ENCODE results near the gene ITGA7. TPM values are rescaled to one million over a fixed set of nuclear protein-coding genes. Genes with fewer than 3 reads are reported as not detected.
"Not testable (repeated sequence)": the region's sequence is repeated elsewhere in the genome, so short reads cannot be mapped to it uniquely, and the experiment has no call there.

ITGA7 gene
- total RNA-seq, 2 experiments from 2014 or later = 5.5 to 5.6 TPM

DNA sequence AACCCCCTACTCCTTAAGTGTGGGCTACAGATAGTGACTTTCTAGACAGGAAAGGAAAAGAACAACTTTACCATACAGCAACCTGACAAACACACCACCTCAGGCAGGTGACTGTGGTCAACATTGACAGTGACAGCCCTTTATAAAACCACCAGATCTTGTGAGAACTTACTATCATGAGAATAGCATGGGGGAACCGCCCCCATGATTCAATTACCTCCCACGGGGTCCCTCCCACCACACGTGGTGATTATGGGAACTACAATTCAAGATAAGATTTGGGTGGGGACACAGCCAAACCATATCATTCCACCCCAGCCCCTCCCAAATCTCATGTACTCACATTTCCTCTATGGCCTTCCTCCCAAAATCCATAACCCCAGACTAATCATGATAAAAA lies 54.7 kb downstream of the ITGA7 start:
- no peak for DNase-seq
- intact Hi-C loops (cut with DNase I, micrococcal nuclease) = no loop called here
- CTCF ChIA-PET = no interaction called here
- Mint-ChIP-seq H3K9me3 (ENCODE audit: low read depth) (peaks cover 21% of the 10 kb centered on the region), H3K27ac (no peak overlapping the region), H3K27me3 (peaks cover 2% of the 10 kb centered on the region), H3K4me3 (no peak overlapping the region), H3K4me1 (peaks cover 24% of the 10 kb centered on the region), H3K36me3 (ENCODE audit: low read depth) (peaks cover 16% of the 10 kb centered on the region)
- POLR2A ChIA-PET = no interaction called here
- no peak for ATAC-seq

- Mint-ChIP-seq H3K36me3 (ENCODE audit: low read depth) (peaks cover 16% of the 10 kb centered on the region), H3K27ac (no peak overlapping the region), H3K27me3 (peaks cover 2% of the 10 kb centered on the region), H3K4me3 (no peak overlapping the region), H3K9me3 (ENCODE audit: low read depth) (peaks cover 22% of the 10 kb centered on the region), H3K4me1 (peaks cover 24% of the 10 kb centered on the region)
- ChIA-PET POLR2A (no interaction called here), CTCF (interaction anchor here (0.7 kb wide), 1 partner anchor 10 kb away, joined by 3 read pairs; no protein-coding TSS in a partner anchor)
- intact Hi-C loops (cut with DNase I, micrococcal nuclease) = loop anchor here in 1 of 2 experiments (1.0 kb wide), 1 partner anchor 28 kb away; no protein-coding TSS in a partner anchor
- DNase-seq (peak; percentile 46), ATAC-seq (peak; percentile 90)
Observed at GRCh38 chr12:55652352-55652751, 55.4 kb downstream of the ITGA7 start.

DNA sequence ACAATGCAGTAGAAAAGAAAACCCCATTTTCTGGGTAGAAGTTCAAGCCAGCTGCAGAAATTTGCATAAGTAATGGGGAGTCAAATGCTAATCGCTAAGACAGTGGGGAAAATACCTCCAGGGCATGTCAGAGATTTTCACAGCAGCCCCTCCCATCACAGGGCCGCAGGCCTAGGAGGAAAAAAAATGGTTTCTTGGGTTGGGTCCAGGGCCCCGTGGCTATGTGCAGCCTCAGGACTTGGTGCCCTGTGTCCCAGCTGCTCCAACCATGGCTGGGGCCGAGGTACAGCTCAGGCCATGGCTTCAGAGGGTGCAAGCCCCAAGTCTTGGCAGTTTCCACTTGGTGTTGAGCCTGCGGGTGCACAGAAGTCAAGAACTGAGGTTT lies 56.4 kb downstream of the ITGA7 start:
- ChIA-PET CTCF (no interaction called here), POLR2A (no interaction called here)
- H3K36me3 Mint-ChIP-seq (ENCODE audit: low read depth) = peaks cover 16% of the 10 kb centered on the region
- H3K27me3 Mint-ChIP-seq = no peaks in the 10 kb centered on the region
- no peak for ATAC-seq
- DNase-seq = no peak
- no peak overlapping the region for H3K27ac Mint-ChIP-seq
- H3K4me3 Mint-ChIP-seq = no peak overlapping the region
- H3K9me3 Mint-ChIP-seq (ENCODE audit: low read depth) = peaks cover 22% of the 10 kb centered on the region
- intact Hi-C loops (cut with DNase I, micrococcal nuclease) = no loop called here
- H3K4me1 Mint-ChIP-seq = peaks cover 31% of the 10 kb centered on the region

GRCh38 chr12:55650620-55651298 lies 56.9 kb downstream of the ITGA7 start:
- POLR2A ChIA-PET; intact Hi-C loops (cut with DNase I, micrococcal nuclease); H3K4me3 Mint-ChIP-seq; H3K27me3 Mint-ChIP-seq; DNase-seq; H3K27ac Mint-ChIP-seq; ATAC-seq: not testable (repeated sequence)
- peaks cover 22% of the 10 kb centered on the region for H3K9me3 Mint-ChIP-seq (ENCODE audit: low read depth)
- CTCF ChIA-PET = interaction anchor here (1.0 kb wide), 1 partner anchor 8 kb away, joined by 3 read pairs; no protein-coding TSS in a partner anchor
- peaks cover 16% of the 10 kb centered on the region for H3K36me3 Mint-ChIP-seq (ENCODE audit: low read depth)
- peaks cover 35% of the 10 kb centered on the region for H3K4me1 Mint-ChIP-seq

- H3K9me3 Mint-ChIP-seq (ENCODE audit: low read depth) = peaks cover 13% of the 10 kb centered on the region
- peaks cover 38% of the 10 kb centered on the region for H3K4me1 Mint-ChIP-seq
- POLR2A ChIA-PET = interaction anchor here (1.1 kb wide), 1 partner anchor 91 kb away, joined by 3 read pairs; no protein-coding TSS in a partner anchor
- intact Hi-C loops (cut with DNase I, micrococcal nuclease) = loop anchor here in 1 of 2 experiments (2.0 kb wide), 1 partner anchor 70 kb away; the partner anchor contains the start of gene BLOC1S1
- ATAC-seq (no peak), DNase-seq (no peak)
- H3K27ac Mint-ChIP-seq = no peak overlapping the region
- H3K36me3 Mint-ChIP-seq (ENCODE audit: low read depth) = peaks cover 11% of the 10 kb centered on the region
- H3K4me3 Mint-ChIP-seq = no peak overlapping the region
- no peaks in the 10 kb centered on the region for H3K27me3 Mint-ChIP-seq
- CTCF ChIA-PET = interaction anchor here (0.7 to 4.6 kb wide), 17 partner anchors 9 to 765 kb away, joined by 3 to 95 read pairs (median 4); partner anchors contain the start of gene ITGA7
Observed at GRCh38 chr12:55647027-55647426, 60.7 kb downstream of the ITGA7 start.

DNA sequence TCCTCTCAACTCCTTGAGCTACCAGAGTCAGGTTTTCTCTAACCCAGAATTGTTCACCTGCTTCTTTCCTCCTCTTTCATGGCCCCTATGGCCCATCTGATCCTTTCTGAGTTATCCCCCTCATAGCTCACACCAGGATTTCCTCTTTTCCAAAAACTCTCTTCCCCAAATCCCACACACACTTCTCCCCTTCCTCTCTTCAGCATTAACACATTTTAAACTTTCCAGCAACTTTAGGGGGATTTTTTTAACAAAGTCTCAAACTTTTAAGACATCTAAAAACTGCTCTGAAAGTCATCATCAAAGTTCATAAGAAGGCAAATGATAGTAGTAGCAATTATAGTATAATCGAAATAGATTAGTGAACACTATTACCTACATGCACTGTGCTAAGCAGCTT lies 63.1 kb downstream of the ITGA7 start:
- H3K4me3 Mint-ChIP-seq = no peak overlapping the region
- intact Hi-C loops (cut with DNase I, micrococcal nuclease) = no loop called here
- POLR2A ChIA-PET = no interaction called here

GRCh38 chr12:55642669-55643068 lies 65.0 kb downstream of the ITGA7 start:
- H3K4me1 Mint-ChIP-seq = peaks cover 26% of the 10 kb centered on the region
- no peak overlapping the region for H3K4me3 Mint-ChIP-seq
- peak; percentile 63 for DNase-seq
- ChIA-PET POLR2A (no interaction called here), CTCF (interaction anchor here (0.6 to 1.1 kb wide), 4 partner anchors 14 to 531 kb away, joined by 3 to 6 read pairs (median 3); no protein-coding TSS in a partner anchor)
- H3K27me3 Mint-ChIP-seq = no peaks in the 10 kb centered on the region
- peak; percentile 30 for ATAC-seq
- H3K27ac Mint-ChIP-seq = no peak overlapping the region
- peaks cover 1% of the 10 kb centered on the region for H3K9me3 Mint-ChIP-seq (ENCODE audit: low read depth)
- no peaks in the 10 kb centered on the region for H3K36me3 Mint-ChIP-seq (ENCODE audit: low read depth)
- intact Hi-C loops (cut with DNase I, micrococcal nuclease) = no loop called here

More for the DNA sequence above, 63.1 kb downstream of the ITGA7 start:
- no peak overlapping the region for H3K27ac Mint-ChIP-seq
- ATAC-seq (no peak), DNase-seq (no peak)
- CTCF ChIA-PET = interaction anchor here (1.3 to 4.6 kb wide), 5 partner anchors 9 to 85 kb away, joined by 3 to 95 read pairs (median 5); no protein-coding TSS in a partner anchor
- peaks cover 7% of the 10 kb centered on the region for H3K36me3 Mint-ChIP-seq (ENCODE audit: low read depth)
- H3K4me1 Mint-ChIP-seq = peaks cover 24% of the 10 kb centered on the region
- H3K27me3 Mint-ChIP-seq = no peaks in the 10 kb centered on the region
- H3K9me3 Mint-ChIP-seq (ENCODE audit: low read depth) = peaks cover 5% of the 10 kb centered on the region

- intact Hi-C loops (cut with DNase I, micrococcal nuclease) = no loop called here
- Mint-ChIP-seq H3K4me1 (peaks cover 29% of the 10 kb centered on the region), H3K27ac (no peak overlapping the region), H3K36me3 (ENCODE audit: low read depth) (no peaks in the 10 kb centered on the region), H3K9me3 (ENCODE audit: low read depth) (no peaks in the 10 kb centered on the region), H3K27me3 (peaks cover under 1% of the 10 kb centered on the region), H3K4me3 (no peak overlapping the region)
- ATAC-seq (no peak), DNase-seq (no peak)
- CTCF ChIA-PET = interaction anchor here (0.6 to 1.1 kb wide), 4 partner anchors 14 to 531 kb away, joined by 3 to 6 read pairs (median 3); no protein-coding TSS in a partner anchor
- POLR2A ChIA-PET = no interaction called here
Observed at GRCh38 chr12:55642267-55642666, 65.4 kb downstream of the ITGA7 start.

- Mint-ChIP-seq H3K27ac (no peak overlapping the region), H3K27me3 (peaks cover 2% of the 10 kb centered on the region), H3K4me1 (peaks cover 27% of the 10 kb centered on the region), H3K9me3 (ENCODE audit: low read depth) (no peaks in the 10 kb centered on the region), H3K36me3 (ENCODE audit: low read depth) (no peaks in the 10 kb centered on the region), H3K4me3 (no peak overlapping the region)
- CTCF ChIA-PET = interaction anchor here (0.7 kb wide), 1 partner anchor 9 kb away, joined by 3 read pairs; no protein-coding TSS in a partner anchor
- ATAC-seq (no peak), DNase-seq (no peak)
- POLR2A ChIA-PET = no interaction called here
- intact Hi-C loops (cut with DNase I, micrococcal nuclease) = no loop called here
Observed at GRCh38 chr12:55641595-55641994, 66.1 kb downstream of the ITGA7 start.

GRCh38 chr12:55637467-55637866 lies 70.2 kb downstream of the ITGA7 start:
- peak overlapping the region; percentile 11 for H3K4me3 Mint-ChIP-seq
- ChIA-PET POLR2A (no interaction called here), CTCF (interaction anchor here (1.5 kb wide), 1 partner anchor 9 kb away, joined by 6 read pairs; no protein-coding TSS in a partner anchor)
- no peaks in the 10 kb centered on the region for H3K9me3 Mint-ChIP-seq (ENCODE audit: low read depth)
- intact Hi-C loops (cut with DNase I, micrococcal nuclease) = no loop called here
- H3K27me3 Mint-ChIP-seq = peaks cover 12% of the 10 kb centered on the region
- peaks cover 14% of the 10 kb centered on the region for H3K4me1 Mint-ChIP-seq
- H3K27ac Mint-ChIP-seq = peak overlapping the region; percentile 74
- H3K36me3 Mint-ChIP-seq (ENCODE audit: low read depth) = no peaks in the 10 kb centered on the region
- DNase-seq = peak; percentile 62
- ATAC-seq = peak; percentile 75

GRCh38 chr12:55636853-55637252 lies 70.9 kb downstream of the ITGA7 start, which contains the start of gene OR10P1:
Gene OR10P1, plus strand, starts transcription at chr12:55636892. Its CDS starts 0 bp downstream, at chr12:55636892.
- H3K27ac Mint-ChIP-seq = peak within 1 kb of the TSS; percentile 74
- peaks cover 10% of the 10 kb centered on the region for H3K4me1 Mint-ChIP-seq
- H3K36me3 Mint-ChIP-seq (ENCODE audit: low read depth) = no peaks in the 10 kb centered on the region
- H3K4me3 Mint-ChIP-seq = peak within 1 kb of the TSS; percentile 11
- ChIA-PET POLR2A (no interaction called here), CTCF (interaction anchor here (1.6 kb wide), 1 partner anchor 20 kb away, joined by 6 read pairs; no protein-coding TSS in a partner anchor)
- DNase-seq = no peak
- intact Hi-C loops (cut with DNase I, micrococcal nuclease) = no loop called here
- H3K9me3 Mint-ChIP-seq (ENCODE audit: low read depth) = no peaks in the 10 kb centered on the region
- H3K27me3 Mint-ChIP-seq = peaks cover 12% of the 10 kb centered on the region
- no peak for ATAC-seq

Data from activated CD4-positive, alpha-beta T cell treated with anti-CD3 and anti-CD28 coated beads for 36 hours (primary cell).